Loucy (cell line): ENCODE measurements around the gene WEE2.

ENCODE experiments used
- EZH2phosphoT487 ChIP-seq: fragments of 200-600 bp; IDR thresholded peaks from 2 replicates; pipeline ENCODE4 v1.6.1; 2018; ENCODE audit warnings: antibody characterized with exemption, mild to moderate bottlenecking, moderate library complexity, borderline replicate concordance
- TF ChIP-seq, protein P1 (sequence below): fragments of 200-600 bp; sonication (generic); conservative IDR thresholded peaks from 2 replicates; pipeline ENCODE4 v1.5.1; 2014; ENCODE audit warnings: mild to moderate bottlenecking, antibody characterized with exemption, low read length

DNA sequence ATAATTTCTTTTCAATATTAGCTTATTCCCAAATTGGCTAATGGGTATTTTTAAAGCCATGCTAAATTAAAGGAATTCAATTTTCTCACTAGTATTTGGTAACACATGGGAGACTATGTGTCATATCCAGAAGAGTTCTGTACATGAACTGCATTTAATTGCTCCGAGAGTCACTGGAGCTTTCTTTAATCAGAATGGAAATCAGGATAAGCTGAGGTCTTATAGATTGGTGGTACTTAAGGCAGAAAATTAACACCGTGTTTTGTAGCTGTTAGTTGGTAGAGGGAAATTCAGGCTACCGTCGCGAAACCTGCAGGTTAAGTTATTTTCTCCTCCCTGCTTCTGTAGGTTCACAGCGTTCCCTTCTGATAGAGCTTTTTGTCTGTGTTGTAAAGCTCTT is at the start of gene WEE2:
- TF ChIP-seq, protein P1, sequence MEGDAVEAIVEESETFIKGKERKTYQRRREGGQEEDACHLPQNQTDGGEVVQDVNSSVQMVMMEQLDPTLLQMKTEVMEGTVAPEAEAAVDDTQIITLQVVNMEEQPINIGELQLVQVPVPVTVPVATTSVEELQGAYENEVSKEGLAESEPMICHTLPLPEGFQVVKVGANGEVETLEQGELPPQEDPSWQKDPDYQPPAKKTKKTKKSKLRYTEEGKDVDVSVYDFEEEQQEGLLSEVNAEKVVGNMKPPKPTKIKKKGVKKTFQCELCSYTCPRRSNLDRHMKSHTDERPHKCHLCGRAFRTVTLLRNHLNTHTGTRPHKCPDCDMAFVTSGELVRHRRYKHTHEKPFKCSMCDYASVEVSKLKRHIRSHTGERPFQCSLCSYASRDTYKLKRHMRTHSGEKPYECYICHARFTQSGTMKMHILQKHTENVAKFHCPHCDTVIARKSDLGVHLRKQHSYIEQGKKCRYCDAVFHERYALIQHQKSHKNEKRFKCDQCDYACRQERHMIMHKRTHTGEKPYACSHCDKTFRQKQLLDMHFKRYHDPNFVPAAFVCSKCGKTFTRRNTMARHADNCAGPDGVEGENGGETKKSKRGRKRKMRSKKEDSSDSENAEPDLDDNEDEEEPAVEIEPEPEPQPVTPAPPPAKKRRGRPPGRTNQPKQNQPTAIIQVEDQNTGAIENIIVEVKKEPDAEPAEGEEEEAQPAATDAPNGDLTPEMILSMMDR, result no peak
- TF ChIP-seq EZH2phosphoT487, result no peak
